Nephron (organoid): Measurements from ENCODE around the gene DDIAS.
"Not testable (repeated sequence)": the region's sequence is repeated elsewhere in the genome, so short reads cannot be mapped to it uniquely, and the experiment has no call there.

ENCODE experiments used
- H3K27ac Mint-ChIP-seq, 3 experiments: 2 replicates each; pipeline ENCODE4 v1.8.0; 2020; ENCODE audit warnings: mixed read lengths in 3 of 3, mild to moderate bottlenecking in 2 of 3, moderate library complexity in 1 of 3
- H3K27me3 Mint-ChIP-seq: 2 replicates; pipeline ENCODE4 v1.8.0; 2021; ENCODE audit warnings: low read depth, mild to moderate bottlenecking, moderate library complexity, mixed read lengths
- H3K36me3 Mint-ChIP-seq: 2 replicates; pipeline ENCODE4 v1.8.0; 2020; ENCODE audit warnings: low read depth, mixed read lengths
- H3K4me1 Mint-ChIP-seq: 2 replicates; pipeline ENCODE4 v1.8.0; 2020; ENCODE audit warnings: mixed read lengths
- H3K4me3 Mint-ChIP-seq, 3 experiments: 2 replicates each; pipeline ENCODE4 v1.8.0; 2020; ENCODE audit warnings: mild to moderate bottlenecking in 3 of 3, mixed read lengths in 3 of 3, moderate library complexity in 2 of 3
- H3K9me3 Mint-ChIP-seq: 2 replicates; pipeline ENCODE4 v1.8.0; 2020; ENCODE audit warnings: mixed read lengths
- CTCF ChIP-seq, 3 experiments: fragments of 200-600 bp; sonication (generic); IDR thresholded peaks; one replicate each; pipeline ENCODE4 v1.5.0; 2021; ENCODE audit warnings: antibody characterized with exemption in 3 of 3; ENCODE audit not compliant: unreplicated experiment in 3 of 3

DDIAS gene

DNA sequence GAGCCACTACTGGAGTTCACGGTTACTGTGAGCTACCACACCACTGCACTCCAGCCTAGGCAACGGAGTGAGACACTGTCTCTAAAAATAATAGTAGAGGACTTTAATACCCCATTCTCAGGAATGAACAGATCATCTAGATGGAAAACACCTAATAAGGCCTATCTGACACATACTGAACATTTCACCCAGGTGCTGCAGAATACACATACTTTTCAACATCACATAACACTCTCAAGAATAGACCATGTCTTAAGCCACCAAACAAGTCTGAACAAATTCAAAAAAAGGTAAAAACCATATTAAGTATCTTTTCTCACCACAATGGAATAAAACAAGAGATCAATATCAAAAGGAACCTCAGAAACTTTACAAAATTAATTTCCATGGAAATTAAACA, 37.9 kb downstream of the DDIAS start:
- no peak for TF ChIP-seq CTCF (IDR thresholded peaks at IDR 0.05; ENCODE audit: unreplicated experiment in 3 of 3)
- H3K27ac Mint-ChIP-seq, result no peak overlapping the region
- peaks cover 4% of the 10 kb centered on the region for H3K9me3 Mint-ChIP-seq
- H3K4me3 Mint-ChIP-seq, result no peak overlapping the region
- H3K36me3 Mint-ChIP-seq, result no peaks in the 10 kb centered on the region
- H3K27me3 Mint-ChIP-seq, result no peaks in the 10 kb centered on the region
- H3K4me1 Mint-ChIP-seq, result no peaks in the 10 kb centered on the region

DNA sequence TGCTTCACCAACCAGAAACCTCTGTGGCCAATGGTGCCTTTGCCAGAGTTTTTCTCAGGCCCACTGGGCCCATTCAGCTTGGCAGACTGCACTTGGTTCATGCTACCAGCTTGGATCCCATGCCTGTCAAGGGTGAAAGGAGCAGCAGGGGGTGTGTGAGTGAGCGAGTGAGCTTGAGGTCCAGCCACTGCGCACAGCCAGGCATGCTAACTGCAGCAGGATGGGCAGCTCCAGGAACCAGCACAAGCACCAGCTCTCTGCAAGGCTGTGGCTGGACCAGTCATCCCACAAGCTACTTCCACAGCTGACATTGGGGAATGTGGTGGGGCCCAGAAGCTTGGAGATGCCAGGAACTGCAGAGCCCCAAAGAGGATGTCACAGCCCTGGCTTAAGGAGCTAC, 40.8 kb downstream of the DDIAS start:
- no peaks in the 10 kb centered on the region for H3K36me3 Mint-ChIP-seq
- peaks cover 3% of the 10 kb centered on the region for H3K27me3 Mint-ChIP-seq
- H3K9me3 Mint-ChIP-seq, result peaks cover 4% of the 10 kb centered on the region
- H3K4me3 Mint-ChIP-seq, result no peak overlapping the region
- H3K4me1 Mint-ChIP-seq, result no peaks in the 10 kb centered on the region
- no peak overlapping the region for H3K27ac Mint-ChIP-seq
- no peak for TF ChIP-seq CTCF (IDR thresholded peaks at IDR 0.05; ENCODE audit: unreplicated experiment in 3 of 3)

DNA sequence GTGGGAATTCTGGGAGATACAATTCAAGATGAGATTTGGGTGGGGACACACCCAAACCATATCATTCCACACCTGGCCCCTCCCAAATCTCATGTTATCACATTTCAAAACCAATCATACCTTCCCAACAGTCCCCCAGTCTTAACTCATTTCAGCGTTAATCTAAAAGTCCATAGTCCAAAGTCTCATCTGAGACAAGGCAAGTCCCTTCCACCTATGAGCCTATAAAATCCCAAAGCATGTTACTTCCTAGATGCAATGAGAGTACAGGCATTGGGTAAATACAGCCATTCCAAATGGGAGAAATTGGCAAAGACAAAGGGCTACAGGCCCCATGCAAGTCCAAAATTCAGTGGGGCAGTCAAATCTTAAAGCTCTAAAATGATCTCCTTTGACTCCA, 41.9 kb downstream of the DDIAS start:
- H3K27ac Mint-ChIP-seq, H3K4me3 Mint-ChIP-seq, H3K27me3 Mint-ChIP-seq, H3K9me3 Mint-ChIP-seq, H3K36me3 Mint-ChIP-seq, H3K4me1 Mint-ChIP-seq: not testable (repeated sequence)

DNA sequence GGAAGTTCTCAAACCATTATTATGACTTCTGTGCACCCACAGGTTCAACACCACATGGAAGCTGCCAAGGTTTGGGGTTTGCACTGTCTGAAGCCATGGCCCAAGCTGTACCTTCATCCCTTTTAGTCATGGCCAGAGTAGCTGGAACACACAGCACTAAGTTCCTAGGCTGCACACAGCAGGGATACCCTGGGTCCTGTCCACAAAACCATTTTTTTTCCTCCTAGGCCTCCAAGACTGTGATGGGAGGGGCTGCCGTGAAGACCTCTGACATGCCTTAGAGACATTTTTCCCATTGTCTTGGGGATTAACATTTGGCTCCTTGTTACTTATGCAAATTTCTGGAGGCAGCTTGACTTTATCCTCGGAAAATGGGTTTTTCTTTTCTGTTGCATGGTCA, 42.7 kb downstream of the DDIAS start:
- Mint-ChIP-seq H3K36me3 (no peaks in the 10 kb centered on the region), H3K9me3 (peaks cover 4% of the 10 kb centered on the region), H3K4me1 (no peaks in the 10 kb centered on the region), H3K4me3 (no peak overlapping the region), H3K27me3 (peaks cover 3% of the 10 kb centered on the region), H3K27ac (no peak overlapping the region)
- no peak for TF ChIP-seq CTCF (IDR thresholded peaks at IDR 0.05; ENCODE audit: unreplicated experiment in 3 of 3)

GRCh38 chr11:82945041-82945440, 43.5 kb downstream of the DDIAS start:
- H3K27ac Mint-ChIP-seq, H3K36me3 Mint-ChIP-seq, H3K9me3 Mint-ChIP-seq, H3K4me3 Mint-ChIP-seq, H3K27me3 Mint-ChIP-seq, H3K4me1 Mint-ChIP-seq: not testable (repeated sequence)

- H3K27ac Mint-ChIP-seq, result no peak overlapping the region
- peaks cover 3% of the 10 kb centered on the region for H3K9me3 Mint-ChIP-seq
- peaks cover 3% of the 10 kb centered on the region for H3K27me3 Mint-ChIP-seq
- no peaks in the 10 kb centered on the region for H3K36me3 Mint-ChIP-seq
- H3K4me1 Mint-ChIP-seq, result no peaks in the 10 kb centered on the region
- no peak for TF ChIP-seq CTCF (IDR thresholded peaks at IDR 0.05; ENCODE audit: unreplicated experiment in 3 of 3)
- no peak overlapping the region for H3K4me3 Mint-ChIP-seq
Observed at GRCh38 chr11:82945682-82946081, 44.1 kb downstream of the DDIAS start.

DNA sequence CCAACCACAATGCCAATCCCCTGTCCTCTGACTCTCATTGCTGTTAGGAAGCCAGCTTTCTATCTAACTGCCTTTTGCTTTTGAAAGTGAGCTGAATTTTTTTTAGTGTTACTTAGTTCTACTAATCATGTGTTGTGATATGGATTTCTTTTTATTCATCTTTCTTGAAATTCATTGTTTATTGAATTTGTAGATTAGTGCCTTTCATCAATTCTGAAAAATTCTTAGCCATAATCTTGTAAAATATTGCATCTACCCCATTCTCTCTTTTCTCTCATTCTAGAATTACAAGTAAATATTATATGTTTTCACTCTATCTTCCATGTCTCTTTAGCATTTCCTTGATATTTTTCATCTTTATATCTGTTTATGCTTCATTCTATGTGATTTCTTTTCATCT, 47.8 kb downstream of the DDIAS start:
- H3K9me3 Mint-ChIP-seq, result peaks cover 14% of the 10 kb centered on the region
- H3K36me3 Mint-ChIP-seq, result no peaks in the 10 kb centered on the region
- peaks cover 3% of the 10 kb centered on the region for H3K27me3 Mint-ChIP-seq
- no peak overlapping the region for H3K4me3 Mint-ChIP-seq
- TF ChIP-seq CTCF (IDR thresholded peaks at IDR 0.05; ENCODE audit: unreplicated experiment in 3 of 3), result no peak
- no peak overlapping the region for H3K27ac Mint-ChIP-seq
- no peaks in the 10 kb centered on the region for H3K4me1 Mint-ChIP-seq

DNA sequence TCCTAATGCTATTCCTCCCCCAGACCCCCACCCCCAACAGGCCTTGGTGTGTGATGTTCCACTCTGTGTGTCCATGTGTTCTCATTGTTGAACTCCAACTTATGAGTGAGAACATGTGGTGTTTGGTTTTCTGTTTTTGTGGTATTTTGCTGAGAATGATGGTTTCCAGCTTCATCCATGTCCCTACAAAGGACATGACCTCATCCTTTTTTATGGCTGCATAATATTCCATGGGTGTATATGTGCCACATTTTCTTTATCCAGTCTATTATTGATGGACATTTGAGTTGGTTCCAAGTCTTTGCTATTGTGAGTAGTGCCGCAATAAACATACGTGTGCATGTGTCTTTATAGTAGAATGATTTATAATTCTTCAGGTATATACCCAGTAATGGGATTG, 49.0 kb downstream of the DDIAS start:
- not testable (repeated sequence) for H3K27ac Mint-ChIP-seq, H3K4me1 Mint-ChIP-seq, H3K36me3 Mint-ChIP-seq, H3K27me3 Mint-ChIP-seq, H3K4me3 Mint-ChIP-seq
- peaks cover 21% of the 10 kb centered on the region for H3K9me3 Mint-ChIP-seq

DNA sequence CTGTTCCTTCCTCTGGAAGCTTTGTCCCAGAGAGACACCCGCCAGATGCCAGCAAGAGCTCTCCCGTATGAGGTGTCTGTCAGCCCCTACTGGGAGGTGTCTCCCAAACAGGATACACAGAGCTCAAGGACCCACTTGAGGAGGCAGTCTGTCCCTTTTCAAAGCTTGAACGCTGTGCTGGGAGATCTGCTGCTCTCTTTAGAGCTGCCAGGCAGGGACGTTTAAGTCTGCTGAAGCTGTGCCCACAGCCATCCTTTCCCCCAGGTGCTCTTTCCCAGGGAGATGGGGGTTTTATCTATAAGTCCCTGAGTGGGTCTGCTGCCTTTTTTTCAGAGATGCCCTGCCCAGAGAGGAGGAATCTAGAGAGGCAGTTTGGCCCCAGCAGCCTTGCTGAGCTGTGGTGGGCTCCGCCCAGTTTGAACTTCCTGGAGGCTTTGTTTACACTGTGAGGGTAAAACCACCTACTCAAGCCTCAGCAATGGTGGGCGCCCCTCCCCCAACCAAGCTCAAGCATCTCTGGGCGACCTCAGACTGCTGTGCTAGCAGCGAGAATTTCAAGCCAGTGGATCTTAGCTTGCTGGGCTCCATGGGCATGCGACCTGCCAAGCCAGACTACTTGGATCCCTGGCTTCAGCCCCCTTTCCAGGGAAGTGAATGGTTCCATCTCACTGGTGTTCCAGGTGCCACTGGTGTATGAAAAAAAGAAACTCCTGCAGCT, 54.4 kb downstream of the DDIAS start:
- peaks cover 21% of the 10 kb centered on the region for H3K9me3 Mint-ChIP-seq
- not testable (repeated sequence) for H3K27ac Mint-ChIP-seq, H3K4me1 Mint-ChIP-seq, H3K27me3 Mint-ChIP-seq, H3K4me3 Mint-ChIP-seq, H3K36me3 Mint-ChIP-seq
